ENCODE data around the gene MPC1. TPM values are rescaled to one million over a fixed set of nuclear protein-coding genes. Genes with fewer than 3 reads are reported as not detected.

The MPC1 gene
- total and polyA plus RNA-seq, 10 donors: 29.1 to 58.6 (median 37.7) TPM

GRCh38 chr6:166317261-166318212, 65.2 kb downstream of the MPC1 start:
- peaks cover 0 to 48% (median 34%) of the 10 kb centered on the region in 6 donors for H3K36me3 ChIP-seq
- no peak overlapping the region for H3K27ac ChIP-seq
- H3K4me1 ChIP-seq: no peaks in the 10 kb centered on the region
- intact Hi-C loops (cut with DNase I; ENCODE audit: low total_unique reads): no loop called here
- H3K27me3 ChIP-seq (replicated peaks in 1 of 7): no peaks in the 10 kb centered on the region
- no peak overlapping the region for H3K4me3 ChIP-seq
- no peaks in the 10 kb centered on the region for H3K9me3 ChIP-seq
- no peak for DNase-seq
- no peak for TF ChIP-seq POLR2A (IDR thresholded peaks at IDR 0.05)
- TF ChIP-seq POLR2AphosphoS5 (IDR thresholded peaks at IDR 0.05): no peak
- WGBS, 5 donors: 88 to 95% (median 90%) methylated on average over 19 of the region's 19 CpGs

GRCh38 chr6:166315436-166315835, 67.3 kb downstream of the MPC1 start:
- no peaks in the 10 kb centered on the region for H3K9me3 ChIP-seq
- no peak overlapping the region for H3K27ac ChIP-seq
- TF ChIP-seq POLR2AphosphoS5 (IDR thresholded peaks at IDR 0.05) (no peak), POLR2A (IDR thresholded peaks at IDR 0.05) (no peak)
- WGBS, 5 donors: 83 to 91% (median 89%) methylated on average over 11 of the region's 11 CpGs
- no peak overlapping the region for H3K4me3 ChIP-seq
- peaks cover 0 to 3% (median 0%) of the 10 kb centered on the region in 7 donors for H3K27me3 ChIP-seq (replicated peaks in 1 of 7)
- H3K4me1 ChIP-seq: no peaks in the 10 kb centered on the region
- peaks cover 0 to 27% (median 14%) of the 10 kb centered on the region in 6 donors for H3K36me3 ChIP-seq
- no peak for DNase-seq
- intact Hi-C loops (cut with DNase I; ENCODE audit: low total_unique reads): no loop called here

Other genes with a start within 250 kb of the MPC1 start
- not detected for gene TBXT, start 215.1 kb downstream of the MPC1 start, total RNA-seq
- under 1 TPM in 2 of 3 donors, not detected in 1; 0.04 to 0.08 TPM for gene TBXT, start 215.1 kb downstream of the MPC1 start, polyA plus RNA-seq
- gene PRR18, start 74.5 kb downstream of the MPC1 start, total RNA-seq: under 1 TPM in 2 of 7 donors, not detected in 5; 0.28 to 0.30 TPM
- gene PRR18, start 74.5 kb downstream of the MPC1 start, polyA plus RNA-seq: under 1 TPM in 2 of 3 donors, not detected in 1; 0.03 to 0.08 TPM
- 10 to 100 TPM; 46.0 to 66.4 (median 51.9) TPM for gene SFT2D1, start 40.4 kb downstream of the MPC1 start, total RNA-seq
- gene SFT2D1, start 40.4 kb downstream of the MPC1 start, polyA plus RNA-seq: 10 to 100 TPM; 58.8 to 71.0 (median 69.7) TPM
- 1 to 10 TPM; 2.2 to 6.9 (median 5.4) TPM for gene RAMACL, start 203.7 kb upstream of the MPC1 start, total RNA-seq
- under 1 TPM; 0.23 to 0.38 (median 0.26) TPM for gene RAMACL, start 203.7 kb upstream of the MPC1 start, polyA plus RNA-seq
- gene RPS6KA2, start 244.3 kb upstream of the MPC1 start, total RNA-seq: 100 to 1,000 TPM in 2 of 7 donors, 10 to 100 TPM in 5; 45.9 to 123 (median 71.0) TPM
- gene RPS6KA2, start 244.3 kb upstream of the MPC1 start, polyA plus RNA-seq: 10 to 100 TPM in 1 of 3 donors, 1 to 10 TPM in 2; 7.6 to 26.3 (median 8.7) TPM